Activated CD4-positive, alpha-beta T cell treated with anti-CD3 and anti-CD28 coated beads, Interleukin-10, Interleukin-2, amounts not matched to agents 100 ng/mL and 50 ng/mL, durations not matched to agents 16 hours and 8 hours (primary cell): ENCODE measurements around the gene RBFOX1.

ENCODE experiments used
- DNase-seq: peaks from one replicate; pipeline ENCODE4 v3.0.0-alpha.2; 2020

Gene RBFOX1

DNA sequence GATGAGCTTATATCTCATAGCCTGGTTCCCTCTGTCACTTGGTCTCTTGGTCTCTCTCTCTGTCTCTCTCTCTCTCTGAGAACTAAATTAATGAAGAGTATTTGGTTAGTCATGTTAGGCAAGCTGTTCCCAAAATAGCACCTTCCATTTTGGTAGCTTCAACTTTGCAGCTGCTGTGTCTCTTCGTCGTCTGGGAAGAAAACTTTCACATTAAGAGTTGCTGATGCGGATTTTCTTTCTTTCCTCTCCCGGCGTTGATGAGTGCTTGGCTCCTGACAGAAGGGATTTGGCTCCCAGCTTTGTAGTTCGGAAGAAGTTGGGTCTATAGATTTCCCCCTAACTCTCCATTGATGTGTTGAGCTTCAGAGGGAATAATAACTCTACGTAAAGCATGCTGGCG, at the start of gene RBFOX1:
Gene RBFOX1, plus strand, starts transcription at position 235 of the 400 bp plus-strand sequence.
- no peak for DNase-seq

DNA sequence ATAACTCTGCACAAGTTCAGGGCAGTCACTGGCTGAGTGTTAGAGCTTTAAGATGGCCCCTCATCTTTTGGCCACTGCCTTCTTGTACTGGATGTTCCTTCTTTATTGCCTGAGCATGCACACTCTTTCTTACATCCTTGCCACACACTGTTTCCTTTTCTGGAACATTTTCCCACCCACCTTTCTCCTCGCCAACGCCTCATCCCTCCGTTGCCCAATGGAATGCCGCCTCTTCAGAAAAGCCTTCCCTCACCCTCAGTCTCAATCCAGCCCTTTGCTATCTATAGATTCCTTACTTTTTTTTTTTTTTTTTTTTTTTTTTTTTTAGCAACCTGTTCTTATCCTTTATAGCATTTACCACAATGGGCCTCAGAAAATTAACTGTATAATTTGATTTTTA, 47.9 kb upstream of the RBFOX1 start:
- no peak for DNase-seq

- no peak for DNase-seq
Measured at GRCh38 chr16:7285520-7285919, 47.1 kb upstream of the RBFOX1 start.

- no peak for DNase-seq
Measured at GRCh38 chr16:7289299-7289698, 43.3 kb upstream of the RBFOX1 start.

DNA sequence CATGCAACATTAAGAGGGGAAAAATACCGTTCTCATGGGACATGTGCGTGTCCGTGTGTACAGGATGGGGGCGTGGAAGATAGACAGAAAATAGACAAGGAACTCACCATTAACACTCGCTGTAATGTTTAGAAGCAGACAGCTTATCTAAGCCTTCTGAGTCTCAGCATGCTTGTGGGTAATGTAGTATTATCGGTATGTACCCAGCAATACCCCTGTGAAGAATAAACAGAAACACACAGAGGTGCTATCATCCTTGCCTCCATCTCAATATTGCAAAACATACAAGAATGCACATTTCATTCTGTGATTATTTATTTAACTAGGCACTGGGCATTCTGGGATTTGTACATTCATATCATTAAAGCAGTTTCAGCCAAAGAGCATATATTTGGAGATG, 42.0 kb upstream of the RBFOX1 start:
- DNase-seq, result no peak

DNA sequence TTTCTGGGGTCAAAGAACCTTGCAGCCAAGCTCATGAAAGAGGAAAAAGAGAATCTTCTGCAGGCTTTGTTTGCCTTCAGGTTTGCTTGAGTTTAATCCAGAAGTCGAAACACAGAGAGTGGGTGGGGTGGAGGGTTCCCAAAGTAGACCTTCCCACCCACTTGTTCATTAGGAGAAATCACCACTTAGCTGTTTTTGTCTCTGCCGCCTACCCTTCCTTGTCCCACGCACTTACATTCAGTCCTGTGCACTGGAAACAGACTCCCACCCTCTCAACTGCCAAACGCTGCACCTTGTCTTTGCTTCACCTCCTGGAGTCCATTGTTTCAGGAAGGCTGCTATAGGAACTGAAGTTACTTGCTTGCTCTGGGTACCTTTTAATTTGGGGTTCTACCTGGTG, 38.6 kb upstream of the RBFOX1 start:
- DNase-seq, result no peak

GRCh38 chr16:7303052-7303610, 29.5 kb upstream of the RBFOX1 start:
- DNase-seq, result no peak

- no peak for DNase-seq
Measured at GRCh38 chr16:7303660-7304200, 28.9 kb upstream of the RBFOX1 start.

DNA sequence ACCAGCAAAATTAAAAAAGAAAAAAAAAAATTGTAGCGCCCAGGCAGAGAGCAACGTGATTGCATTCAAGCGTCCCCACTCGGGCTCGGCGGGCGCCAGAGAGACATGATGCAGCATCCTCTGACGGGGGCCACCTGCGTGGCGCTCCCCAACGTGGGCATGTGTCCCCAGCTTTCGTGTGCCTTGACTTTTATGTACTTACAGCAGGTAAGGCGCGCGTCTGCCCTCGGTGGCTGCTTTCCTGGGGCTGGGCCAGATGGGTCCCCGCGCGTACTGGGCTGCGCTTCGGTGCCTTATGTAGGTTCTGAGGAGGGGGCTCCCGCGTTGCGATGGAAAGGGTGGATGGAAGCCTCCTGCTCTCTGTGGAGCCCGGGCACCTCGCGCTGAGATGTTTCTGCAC, 28.4 kb upstream of the RBFOX1 start:
- no peak for DNase-seq

DNA sequence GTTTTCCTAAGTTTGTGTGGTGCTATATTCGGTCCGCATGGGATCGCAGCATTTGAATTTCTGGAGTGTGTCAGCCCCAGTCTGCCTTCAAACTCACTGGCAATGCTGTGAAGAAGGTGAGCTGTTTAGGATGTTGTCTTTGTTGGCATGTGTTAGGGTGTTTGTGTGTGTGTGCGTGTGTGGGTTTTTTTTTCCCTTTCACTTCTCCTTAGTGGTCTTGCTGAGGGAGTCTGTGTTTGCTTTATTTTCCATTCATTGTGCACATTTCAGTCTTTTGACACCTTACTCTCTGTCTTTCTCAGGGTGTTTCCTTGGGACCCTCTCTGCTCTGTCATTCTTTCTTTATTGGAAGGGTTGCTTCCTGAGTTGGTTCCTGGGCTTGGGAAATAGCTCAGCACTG, 27.7 kb upstream of the RBFOX1 start:
- DNase-seq, result no peak

DNA sequence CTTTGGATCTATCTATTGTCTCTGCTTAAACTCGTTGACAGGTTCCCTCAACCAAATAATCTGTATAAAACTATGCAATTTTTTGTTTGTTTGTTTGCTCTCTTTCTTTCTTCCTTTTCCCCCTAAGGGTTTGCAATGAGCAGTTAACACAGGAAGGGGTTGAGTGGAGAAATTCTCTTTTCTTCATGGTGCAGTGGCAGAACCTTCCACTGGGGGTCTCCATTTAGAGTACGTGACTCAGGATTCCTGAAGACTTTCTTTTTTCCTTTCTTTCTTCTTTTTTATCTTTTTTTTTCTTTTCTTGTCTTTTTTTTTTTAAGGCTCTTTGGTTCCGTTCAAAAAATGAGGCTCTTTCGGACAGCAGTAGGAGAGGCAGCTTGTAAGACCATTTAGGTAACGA, 19.5 kb upstream of the RBFOX1 start:
- DNase-seq, result no peak

DNA sequence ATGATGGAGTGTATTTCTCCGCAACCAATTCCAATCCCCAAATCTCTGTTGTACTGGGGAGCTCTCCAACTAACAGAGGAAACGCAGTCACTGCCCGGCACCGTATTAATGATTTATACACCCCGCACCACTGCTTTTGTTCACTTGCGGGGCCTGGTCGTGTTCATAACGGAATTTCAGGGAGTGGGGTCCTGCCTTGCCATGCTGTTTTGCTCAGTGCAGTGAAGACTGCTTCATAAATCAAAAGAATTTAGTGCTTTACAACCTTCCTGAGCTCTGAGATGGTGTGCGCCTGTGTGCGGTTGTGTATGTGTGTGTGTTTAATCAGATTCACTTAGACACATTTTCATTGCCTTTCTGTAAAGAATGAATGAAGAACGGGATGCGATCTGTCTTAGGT, 18.5 kb upstream of the RBFOX1 start:
- no peak for DNase-seq

- DNase-seq, result no peak
Measured at GRCh38 chr16:7315813-7316212, 16.8 kb upstream of the RBFOX1 start.

GRCh38 chr16:7316281-7316888, 16.3 kb upstream of the RBFOX1 start:
- no peak for DNase-seq

DNA sequence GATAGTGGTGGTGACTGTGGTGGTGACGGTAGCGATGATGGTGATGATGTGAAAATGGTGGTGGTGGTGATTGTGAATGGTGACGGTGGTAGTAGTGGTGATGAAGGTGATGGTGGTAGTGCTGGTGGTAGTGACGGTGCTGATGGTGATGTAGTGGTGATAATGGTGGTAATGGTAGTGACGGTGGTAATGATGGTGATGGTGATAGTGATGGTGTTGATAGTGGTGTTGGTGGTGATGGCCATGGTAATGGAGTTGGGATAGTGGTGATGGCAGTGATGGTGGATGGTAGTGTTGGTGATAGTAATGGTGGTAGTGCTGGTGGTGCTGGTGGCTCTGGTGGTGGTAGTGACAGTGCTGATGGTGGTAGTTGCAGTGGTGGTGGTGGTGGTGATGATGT, 14.7 kb upstream of the RBFOX1 start:
- DNase-seq, result no peak

DNA sequence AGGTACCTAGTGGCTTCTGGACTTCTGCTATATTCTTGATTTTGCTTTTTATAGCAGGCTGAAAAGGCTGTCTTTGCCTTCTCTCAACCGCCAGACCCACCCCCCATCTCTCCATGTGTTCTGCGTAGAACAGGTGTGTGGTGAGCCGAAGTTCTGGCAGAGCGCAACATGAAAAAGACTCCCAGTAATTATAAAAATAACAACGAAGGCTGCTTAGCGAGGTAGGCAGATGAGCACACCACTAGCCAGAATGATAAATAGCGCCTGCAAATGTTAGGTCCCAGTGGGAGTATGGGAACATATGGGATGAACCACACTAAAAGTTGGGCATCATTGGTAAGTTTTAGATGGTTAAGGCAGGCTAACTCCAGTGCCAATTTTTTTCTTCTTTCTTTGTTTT, 14.0 kb upstream of the RBFOX1 start:
- DNase-seq, result no peak

- no peak for DNase-seq
Measured at GRCh38 chr16:7319514-7319913, 13.1 kb upstream of the RBFOX1 start.

GRCh38 chr16:7321661-7322060, 11.0 kb upstream of the RBFOX1 start:
- no peak for DNase-seq

- DNase-seq, result no peak
Measured at GRCh38 chr16:7324321-7324720, 8.3 kb upstream of the RBFOX1 start.

DNA sequence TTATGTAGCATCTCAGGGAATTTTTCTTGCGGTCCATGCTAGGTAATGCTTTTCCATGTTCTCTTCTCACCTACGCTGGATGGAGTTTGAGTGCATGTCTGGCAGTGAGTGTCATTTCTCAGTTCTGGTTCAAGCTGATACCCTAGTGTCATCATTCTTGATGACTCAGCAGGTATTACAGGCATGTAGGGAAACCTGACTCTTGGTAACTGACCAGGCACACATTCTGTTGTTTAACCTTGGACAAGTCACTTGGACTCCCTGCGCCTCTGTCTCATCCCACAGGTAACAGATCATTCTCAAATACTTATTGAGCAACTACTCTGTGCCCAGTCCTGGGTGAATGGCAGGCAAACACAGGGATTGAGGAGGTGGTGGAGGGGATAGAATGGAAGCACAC, 6.8 kb upstream of the RBFOX1 start:
- no peak for DNase-seq

GRCh38 chr16:7330709-7331108, 1.9 kb upstream of the RBFOX1 start:
- DNase-seq, result no peak

DNA sequence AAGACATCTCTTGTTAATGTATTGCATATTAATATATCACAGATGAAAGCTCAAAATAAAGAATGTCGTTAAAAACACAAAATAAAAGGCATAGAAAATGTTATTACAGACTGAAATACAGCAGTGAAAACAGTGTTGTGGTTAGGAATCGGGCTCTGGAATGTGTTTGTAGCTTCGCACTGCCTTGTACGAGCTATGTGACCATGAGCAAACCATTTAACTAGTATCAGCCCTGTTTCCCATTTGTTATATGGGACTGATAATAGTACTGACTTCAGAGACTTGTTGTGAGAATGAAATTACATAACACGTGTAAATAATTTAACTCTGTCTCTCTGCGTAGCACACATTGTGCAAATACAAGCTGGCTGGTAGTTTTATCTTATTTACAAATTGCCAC, 648 bp upstream of the RBFOX1 start:
- DNase-seq, result no peak

GRCh38 chr16:7333180-7333725, 608 bp downstream of the RBFOX1 start:
- no peak for DNase-seq

DNA sequence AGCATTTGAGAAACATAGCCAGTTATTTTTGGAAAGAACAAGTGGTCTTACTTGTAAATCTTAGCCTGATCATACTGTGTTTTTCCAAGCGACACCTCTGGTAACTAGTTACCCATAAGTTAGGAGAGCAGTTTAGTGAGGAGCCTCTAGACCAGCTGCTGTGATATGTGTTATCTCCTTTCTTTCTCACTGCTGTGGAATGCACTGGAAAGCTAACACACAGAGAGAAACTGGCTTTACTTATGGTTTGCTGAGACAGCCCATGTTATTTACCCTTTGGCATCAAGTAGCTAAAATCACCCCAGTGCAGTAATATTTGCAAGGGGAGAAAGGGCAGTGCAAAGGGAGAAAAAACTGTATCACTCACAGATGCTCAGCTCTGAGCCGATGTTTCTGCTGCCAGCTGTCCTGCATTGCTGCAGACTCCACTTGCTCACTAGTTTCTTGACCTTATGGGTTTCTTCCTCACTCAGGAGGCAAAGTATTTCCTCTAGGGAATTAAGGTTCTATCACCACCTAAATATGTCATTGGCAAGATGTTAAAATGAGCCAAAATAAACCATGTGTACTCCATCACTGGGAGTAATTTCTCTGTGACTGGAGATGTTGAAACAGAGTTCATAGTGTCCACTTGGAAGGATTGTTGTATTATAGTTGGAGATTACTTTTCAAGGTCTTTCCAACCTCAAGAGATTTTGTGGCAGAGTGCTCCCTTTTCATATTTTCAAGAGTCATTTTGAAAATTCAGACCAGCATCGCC, 2.3 kb downstream of the RBFOX1 start:
- no peak for DNase-seq
